ENCODE data around the gene SPSB4. TPM values are rescaled to one million over a fixed set of nuclear protein-coding genes. Genes with fewer than 3 reads are reported as not detected.

SPSB4 gene
- polyA plus RNA-seq, 4 donors = 0.27 to 0.56 TPM; not detected in 2

DNA sequence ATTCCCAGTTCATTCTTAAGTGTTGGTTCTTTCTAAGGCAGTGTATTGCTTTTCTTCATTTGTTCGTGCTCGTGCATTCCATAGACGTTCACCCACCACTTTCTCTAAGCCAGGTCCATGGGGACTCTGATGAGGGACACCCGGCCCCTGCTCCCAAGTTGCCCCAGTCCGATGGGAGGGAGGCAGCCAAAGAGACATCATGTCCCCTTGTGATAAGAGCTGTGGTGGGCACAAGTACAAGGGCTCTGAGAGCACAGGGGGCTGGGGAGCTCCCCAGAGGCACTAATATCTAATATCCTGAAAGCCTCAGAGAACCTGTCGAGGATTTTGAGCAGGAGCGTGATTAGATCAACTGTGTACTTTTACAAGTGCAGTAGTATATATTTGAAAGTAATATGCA is 6.3 kb downstream of the SPSB4 start:
- Histone ChIP-seq H3K36me3 (ENCODE audit: control insufficient read depth in 3 of 3, insufficient read depth in 2 of 3, low read depth in 1 of 3, low read length in 3 of 3) (no peaks in the 10 kb centered on the region), H3K27me3 (ENCODE audit: control insufficient read depth in 3 of 3, insufficient read depth in 3 of 3, low read length in 3 of 3) (peaks cover 3 to 19% (median 9%) of the 10 kb centered on the region in 3 donors), H3K4me1 (ENCODE audit: control insufficient read depth in 3 of 3, insufficient read depth in 2 of 3, low read depth in 1 of 3, low read length in 2 of 3) (no peaks in the 10 kb centered on the region), H3K9me3 (ENCODE audit: control insufficient read depth in 2 of 2, insufficient read depth in 1 of 2, low read depth in 1 of 2, low read length in 1 of 2) (no peaks in the 10 kb centered on the region), H3K4me3 (ENCODE audit: low read depth in 1 of 3, low read length in 3 of 3) (no peak overlapping the region), H3K27ac (ENCODE audit: low read depth in 1 of 3, low read length in 2 of 3) (no peak overlapping the region)
- FAIRE-seq (no peak), DNase-seq (no peak)
- 82 to 85% (median 84%) methylated on average over 7 of the region's 7 CpGs for WGBS, 3 donors

DNA sequence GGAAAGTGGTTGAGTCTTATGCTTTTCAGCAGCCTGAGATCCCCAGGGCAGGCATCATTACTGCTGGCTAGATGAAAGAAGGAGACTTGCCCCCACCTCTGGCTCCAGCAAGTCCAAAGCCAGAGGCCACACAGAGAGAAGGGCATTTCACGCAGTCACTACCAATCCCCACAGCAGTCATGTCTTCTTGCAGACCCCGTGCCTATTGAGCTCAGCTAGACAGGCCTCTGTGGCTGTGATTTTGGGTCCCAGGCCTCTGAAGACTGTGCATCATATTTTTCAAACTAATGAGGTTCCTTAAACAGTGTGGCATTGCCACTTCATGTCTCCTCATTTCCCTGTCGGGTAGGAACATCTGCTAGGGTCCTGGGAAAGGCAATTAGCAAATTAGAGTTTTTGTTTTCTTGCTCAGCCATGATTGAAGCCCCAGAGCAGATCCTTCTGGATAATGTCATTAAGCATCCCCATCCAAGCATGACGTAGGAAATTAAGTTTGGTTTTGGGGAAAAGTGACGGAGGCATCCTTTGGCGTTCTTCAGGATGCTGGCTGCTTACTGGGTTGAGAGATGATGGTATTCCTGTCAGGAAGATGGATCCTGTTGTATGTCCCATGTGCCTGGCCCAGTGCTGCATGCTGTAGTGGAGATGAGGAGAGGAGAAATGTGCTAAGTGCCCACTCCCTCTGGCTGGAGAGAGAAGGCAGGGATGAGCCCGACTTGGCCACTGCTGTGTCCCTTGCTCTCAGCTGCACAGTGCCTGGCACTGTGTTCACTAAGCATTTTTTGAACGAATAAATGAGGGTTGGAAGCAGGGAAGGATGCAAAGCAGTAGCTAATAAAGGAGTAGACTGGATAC is 7.0 kb downstream of the SPSB4 start:
- no peak for FAIRE-seq
- DNase-seq = no peak
- 77 to 85% (median 79%) methylated on average over 8 of the region's 8 CpGs for WGBS, 3 donors

DNA sequence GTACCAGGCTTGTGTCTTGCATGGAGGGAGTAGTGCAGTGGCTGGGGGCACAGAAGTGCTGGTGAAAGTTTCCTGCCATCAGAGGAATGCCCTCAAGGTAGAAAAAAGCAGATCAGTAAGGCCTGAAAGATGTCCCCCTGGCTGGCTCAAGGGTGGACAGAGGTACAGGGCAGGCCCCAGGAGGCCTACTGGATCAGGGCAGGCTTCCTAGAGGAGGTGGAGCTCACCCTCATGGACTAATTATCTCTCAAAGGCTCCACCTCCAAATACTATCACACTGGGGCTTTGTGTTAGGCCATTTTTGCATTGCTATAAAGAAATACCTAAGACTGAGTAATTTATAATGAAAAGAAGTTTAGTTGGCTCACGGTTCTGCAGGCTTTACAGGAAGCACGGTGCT is 7.8 kb downstream of the SPSB4 start:
- H3K4me1 ChIP-seq (ENCODE audit: control insufficient read depth in 3 of 3, insufficient read depth in 2 of 3, low read depth in 1 of 3, low read length in 2 of 3) = no peaks in the 10 kb centered on the region
- WGBS, 3 donors = 50 to 83% (median 56%) methylated on average over 2 of the region's 2 CpGs
- no peak overlapping the region for H3K27ac ChIP-seq (ENCODE audit: low read depth in 1 of 3, low read length in 2 of 3)
- no peak for DNase-seq
- H3K9me3 ChIP-seq (ENCODE audit: control insufficient read depth in 2 of 2, insufficient read depth in 1 of 2, low read depth in 1 of 2, low read length in 1 of 2) = no peaks in the 10 kb centered on the region
- no peak for FAIRE-seq
- H3K27me3 ChIP-seq (ENCODE audit: control insufficient read depth in 3 of 3, insufficient read depth in 3 of 3, low read length in 3 of 3) = peaks cover 0 to 9% (median 1%) of the 10 kb centered on the region in 3 donors
- no peaks in the 10 kb centered on the region for H3K36me3 ChIP-seq (ENCODE audit: control insufficient read depth in 3 of 3, insufficient read depth in 2 of 3, low read depth in 1 of 3, low read length in 3 of 3)
- no peak overlapping the region for H3K4me3 ChIP-seq (ENCODE audit: low read depth in 1 of 3, low read length in 3 of 3)

More for the DNA sequence above, 7.0 kb downstream of the SPSB4 start:
- Histone ChIP-seq H3K27ac (ENCODE audit: low read depth in 1 of 3, low read length in 2 of 3) (no peak overlapping the region), H3K4me3 (ENCODE audit: low read depth in 1 of 3, low read length in 3 of 3) (no peak overlapping the region), H3K27me3 (ENCODE audit: control insufficient read depth in 3 of 3, insufficient read depth in 3 of 3, low read length in 3 of 3) (peaks cover 0 to 13% (median 4%) of the 10 kb centered on the region in 3 donors), H3K9me3 (ENCODE audit: control insufficient read depth in 2 of 2, insufficient read depth in 1 of 2, low read depth in 1 of 2, low read length in 1 of 2) (no peaks in the 10 kb centered on the region), H3K36me3 (ENCODE audit: control insufficient read depth in 3 of 3, insufficient read depth in 2 of 3, low read depth in 1 of 3, low read length in 3 of 3) (no peaks in the 10 kb centered on the region), H3K4me1 (ENCODE audit: control insufficient read depth in 3 of 3, insufficient read depth in 2 of 3, low read depth in 1 of 3, low read length in 2 of 3) (no peaks in the 10 kb centered on the region)

DNA sequence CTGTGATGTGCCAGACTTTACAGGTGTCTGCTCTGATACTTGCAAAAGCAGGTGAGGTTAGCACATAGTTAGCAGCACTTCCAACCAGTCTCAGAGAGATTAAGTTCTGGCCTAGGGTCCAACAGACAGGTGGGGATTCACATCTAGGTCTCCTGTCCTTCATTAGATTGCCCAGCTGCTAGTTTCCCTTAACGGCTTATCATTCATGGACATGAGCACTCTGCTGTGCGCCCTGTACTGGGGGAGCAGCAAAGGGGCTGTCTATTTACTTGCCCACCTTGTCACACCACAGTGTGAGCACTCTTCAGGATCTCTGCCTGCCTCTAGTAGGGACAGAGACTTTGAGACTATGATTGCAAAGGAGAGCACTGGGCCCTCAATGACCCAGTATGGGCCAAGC is 8.7 kb downstream of the SPSB4 start:
- FAIRE-seq = no peak

DNA sequence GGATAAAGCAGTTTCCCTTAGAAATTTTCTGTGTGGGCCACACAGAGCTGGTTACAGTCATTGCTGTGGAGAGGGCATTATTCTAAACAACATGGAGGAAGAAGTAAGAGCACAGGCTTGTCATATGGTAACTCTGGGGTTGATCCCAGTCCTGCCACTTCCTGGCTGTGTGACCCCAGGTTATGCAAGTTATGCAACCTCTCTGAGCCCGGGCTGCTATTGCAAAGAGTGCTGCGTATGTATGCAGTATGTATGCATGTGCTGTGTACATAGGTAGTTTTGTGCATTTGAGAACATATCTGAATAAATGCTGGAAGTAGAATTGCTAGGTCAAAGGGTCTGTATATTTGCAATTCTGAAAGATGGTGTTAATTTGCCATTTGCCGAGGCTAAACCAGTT is 9.2 kb downstream of the SPSB4 start:
- FAIRE-seq (no peak), DNase-seq (no peak)
- no peaks in the 10 kb centered on the region for H3K36me3 ChIP-seq (ENCODE audit: control insufficient read depth in 3 of 3, insufficient read depth in 2 of 3, low read depth in 1 of 3, low read length in 3 of 3)

More for the DNA sequence above, 8.7 kb downstream of the SPSB4 start:
- DNase-seq = no peak
- 84 to 93% (median 87%) methylated on average over 2 of the region's 2 CpGs for WGBS, 3 donors
- Histone ChIP-seq H3K27me3 (ENCODE audit: control insufficient read depth in 3 of 3, insufficient read depth in 3 of 3, low read length in 3 of 3) (peaks cover 0 to 7% (median 0%) of the 10 kb centered on the region in 3 donors), H3K4me3 (ENCODE audit: low read depth in 1 of 3, low read length in 3 of 3) (no peak overlapping the region), H3K9me3 (ENCODE audit: control insufficient read depth in 2 of 2, insufficient read depth in 1 of 2, low read depth in 1 of 2, low read length in 1 of 2) (no peaks in the 10 kb centered on the region), H3K4me1 (ENCODE audit: control insufficient read depth in 3 of 3, insufficient read depth in 2 of 3, low read depth in 1 of 3, low read length in 2 of 3) (no peaks in the 10 kb centered on the region), H3K27ac (ENCODE audit: low read depth in 1 of 3, low read length in 2 of 3) (no peak overlapping the region), H3K36me3 (ENCODE audit: control insufficient read depth in 3 of 3, insufficient read depth in 2 of 3, low read depth in 1 of 3, low read length in 3 of 3) (no peaks in the 10 kb centered on the region)

DNA sequence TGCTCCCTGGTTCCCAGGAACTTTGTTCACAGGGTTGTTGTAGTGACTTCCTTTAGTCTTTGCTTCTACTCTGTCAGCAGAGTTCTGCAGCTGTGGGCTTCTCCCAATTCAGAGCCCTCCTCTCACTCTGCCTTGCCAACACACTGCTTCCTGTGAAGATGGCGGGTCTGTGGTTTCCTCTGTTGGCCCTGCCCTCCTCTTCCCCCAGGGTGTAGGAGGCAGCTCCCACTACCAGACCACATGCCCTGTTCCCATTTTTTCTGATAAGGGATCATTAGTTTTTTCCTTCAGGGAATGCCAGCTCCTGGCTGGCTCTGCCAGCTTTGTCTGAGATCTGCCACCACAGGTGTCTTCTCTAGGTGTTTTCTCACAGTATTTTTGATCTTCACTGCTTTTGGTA is 12.7 kb downstream of the SPSB4 start:
- FAIRE-seq = no peak
- no peaks in the 10 kb centered on the region for H3K9me3 ChIP-seq (ENCODE audit: control insufficient read depth in 2 of 2, insufficient read depth in 1 of 2, low read depth in 1 of 2, low read length in 1 of 2)
- 59 to 68% (median 66%) methylated on average over 1 of the region's 1 CpG for WGBS, 3 donors
- no peak for DNase-seq
- no peak overlapping the region for H3K4me3 ChIP-seq (ENCODE audit: low read depth in 1 of 3, low read length in 3 of 3)
- no peaks in the 10 kb centered on the region for H3K36me3 ChIP-seq (ENCODE audit: control insufficient read depth in 3 of 3, insufficient read depth in 2 of 3, low read depth in 1 of 3, low read length in 3 of 3)
- H3K27me3 ChIP-seq (ENCODE audit: control insufficient read depth in 3 of 3, insufficient read depth in 3 of 3, low read length in 3 of 3) = peaks cover 0 to 6% (median 0%) of the 10 kb centered on the region in 3 donors
- H3K4me1 ChIP-seq (ENCODE audit: control insufficient read depth in 3 of 3, insufficient read depth in 2 of 3, low read depth in 1 of 3, low read length in 2 of 3) = no peaks in the 10 kb centered on the region
- H3K27ac ChIP-seq (ENCODE audit: low read depth in 1 of 3, low read length in 2 of 3) = no peak overlapping the region

More for the DNA sequence above, 9.2 kb downstream of the SPSB4 start:
- 87 to 89% (median 88%) methylated on average over 3 of the region's 3 CpGs for WGBS, 3 donors
- Histone ChIP-seq H3K4me3 (ENCODE audit: low read depth in 1 of 3, low read length in 3 of 3) (no peak overlapping the region), H3K4me1 (ENCODE audit: control insufficient read depth in 3 of 3, insufficient read depth in 2 of 3, low read depth in 1 of 3, low read length in 2 of 3) (no peaks in the 10 kb centered on the region), H3K9me3 (ENCODE audit: control insufficient read depth in 2 of 2, insufficient read depth in 1 of 2, low read depth in 1 of 2, low read length in 1 of 2) (no peaks in the 10 kb centered on the region), H3K27ac (ENCODE audit: low read depth in 1 of 3, low read length in 2 of 3) (no peak overlapping the region), H3K27me3 (ENCODE audit: control insufficient read depth in 3 of 3, insufficient read depth in 3 of 3, low read length in 3 of 3) (peaks cover 0 to 7% (median 0%) of the 10 kb centered on the region in 3 donors)

DNA sequence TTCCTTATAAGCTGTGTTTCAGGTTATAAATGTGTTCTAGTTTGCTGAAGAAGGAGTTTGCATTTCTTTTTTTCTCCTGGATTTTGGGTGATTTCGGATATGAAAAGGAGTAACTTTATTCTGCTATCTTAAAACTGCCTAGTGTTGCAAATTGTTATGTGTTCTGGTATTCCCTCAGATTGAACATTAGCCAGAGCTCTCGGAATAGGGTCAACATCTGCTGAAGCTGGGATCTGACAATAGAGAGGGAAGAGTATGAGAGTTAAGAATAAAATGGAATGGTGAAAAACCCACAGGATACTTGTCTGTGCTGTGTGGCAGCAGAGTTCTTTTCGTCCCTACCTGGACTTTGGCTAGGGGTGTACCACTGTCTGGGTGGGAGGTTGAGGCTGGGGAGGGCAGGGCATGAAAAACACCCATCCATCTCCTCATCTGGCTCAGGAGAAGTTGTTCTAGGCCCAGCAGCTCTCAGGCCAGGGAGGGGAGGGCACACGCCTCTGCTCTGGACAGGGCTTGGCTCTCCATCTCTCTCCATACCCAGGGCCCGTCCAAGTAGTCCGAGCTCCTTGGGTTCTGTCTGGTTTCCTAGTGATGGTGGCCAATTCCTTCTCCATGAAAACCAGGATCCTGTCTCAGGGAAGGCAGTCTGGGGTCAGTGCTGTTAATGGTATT is 13.2 kb downstream of the SPSB4 start:
- no peak overlapping the region for H3K27ac ChIP-seq (ENCODE audit: low read depth in 1 of 3, low read length in 2 of 3)
- WGBS, 3 donors = 66 to 74% (median 72%) methylated on average over 6 of the region's 6 CpGs
- no peaks in the 10 kb centered on the region for H3K4me1 ChIP-seq (ENCODE audit: control insufficient read depth in 3 of 3, insufficient read depth in 2 of 3, low read depth in 1 of 3, low read length in 2 of 3)
- no peak for FAIRE-seq
- DNase-seq = no peak
- no peaks in the 10 kb centered on the region for H3K36me3 ChIP-seq (ENCODE audit: control insufficient read depth in 3 of 3, insufficient read depth in 2 of 3, low read depth in 1 of 3, low read length in 3 of 3)
- H3K9me3 ChIP-seq (ENCODE audit: control insufficient read depth in 2 of 2, insufficient read depth in 1 of 2, low read depth in 1 of 2, low read length in 1 of 2) = no peaks in the 10 kb centered on the region
- peaks cover 0 to 4% (median 0%) of the 10 kb centered on the region in 3 donors for H3K27me3 ChIP-seq (ENCODE audit: control insufficient read depth in 3 of 3, insufficient read depth in 3 of 3, low read length in 3 of 3)
- H3K4me3 ChIP-seq (ENCODE audit: low read depth in 1 of 3, low read length in 3 of 3) = no peak overlapping the region

DNA sequence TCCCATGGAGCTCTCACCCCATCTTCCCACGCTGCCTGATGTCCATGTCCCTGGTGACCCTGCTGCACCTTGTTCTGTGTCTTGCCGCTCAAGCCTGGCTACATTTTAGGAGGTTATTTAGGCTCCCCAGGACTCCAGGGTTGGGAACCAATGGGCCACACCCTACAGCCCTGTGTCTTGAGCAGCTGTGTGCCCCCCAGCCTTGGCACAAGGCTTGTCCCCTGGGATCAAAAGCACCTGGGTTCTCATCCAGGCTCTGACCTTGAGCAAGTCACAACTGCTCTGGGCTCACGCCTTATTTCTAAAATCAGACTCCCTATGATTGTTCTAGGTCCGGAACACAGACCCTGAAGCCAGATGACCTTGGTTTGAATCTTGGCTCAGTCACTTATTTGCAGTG is 14.1 kb downstream of the SPSB4 start:
- no peaks in the 10 kb centered on the region for H3K4me1 ChIP-seq (ENCODE audit: control insufficient read depth in 3 of 3, insufficient read depth in 2 of 3, low read depth in 1 of 3, low read length in 2 of 3)
- no peak overlapping the region for H3K4me3 ChIP-seq (ENCODE audit: low read depth in 1 of 3, low read length in 3 of 3)
- no peaks in the 10 kb centered on the region for H3K36me3 ChIP-seq (ENCODE audit: control insufficient read depth in 3 of 3, insufficient read depth in 2 of 3, low read depth in 1 of 3, low read length in 3 of 3)
- no peaks in the 10 kb centered on the region for H3K9me3 ChIP-seq (ENCODE audit: control insufficient read depth in 2 of 2, insufficient read depth in 1 of 2, low read depth in 1 of 2, low read length in 1 of 2)
- FAIRE-seq (no peak), DNase-seq (no peak)
- WGBS, 3 donors = 60 to 78% (median 67%) methylated on average over 4 of the region's 4 CpGs
- H3K27me3 ChIP-seq (ENCODE audit: control insufficient read depth in 3 of 3, insufficient read depth in 3 of 3, low read length in 3 of 3) = no peaks in the 10 kb centered on the region
- H3K27ac ChIP-seq (ENCODE audit: low read depth in 1 of 3, low read length in 2 of 3) = no peak overlapping the region

Data from small intestine (tissue), 7 donors.